Measurements from ENCODE around the gene IARS2.

IARS2 gene

DNA sequence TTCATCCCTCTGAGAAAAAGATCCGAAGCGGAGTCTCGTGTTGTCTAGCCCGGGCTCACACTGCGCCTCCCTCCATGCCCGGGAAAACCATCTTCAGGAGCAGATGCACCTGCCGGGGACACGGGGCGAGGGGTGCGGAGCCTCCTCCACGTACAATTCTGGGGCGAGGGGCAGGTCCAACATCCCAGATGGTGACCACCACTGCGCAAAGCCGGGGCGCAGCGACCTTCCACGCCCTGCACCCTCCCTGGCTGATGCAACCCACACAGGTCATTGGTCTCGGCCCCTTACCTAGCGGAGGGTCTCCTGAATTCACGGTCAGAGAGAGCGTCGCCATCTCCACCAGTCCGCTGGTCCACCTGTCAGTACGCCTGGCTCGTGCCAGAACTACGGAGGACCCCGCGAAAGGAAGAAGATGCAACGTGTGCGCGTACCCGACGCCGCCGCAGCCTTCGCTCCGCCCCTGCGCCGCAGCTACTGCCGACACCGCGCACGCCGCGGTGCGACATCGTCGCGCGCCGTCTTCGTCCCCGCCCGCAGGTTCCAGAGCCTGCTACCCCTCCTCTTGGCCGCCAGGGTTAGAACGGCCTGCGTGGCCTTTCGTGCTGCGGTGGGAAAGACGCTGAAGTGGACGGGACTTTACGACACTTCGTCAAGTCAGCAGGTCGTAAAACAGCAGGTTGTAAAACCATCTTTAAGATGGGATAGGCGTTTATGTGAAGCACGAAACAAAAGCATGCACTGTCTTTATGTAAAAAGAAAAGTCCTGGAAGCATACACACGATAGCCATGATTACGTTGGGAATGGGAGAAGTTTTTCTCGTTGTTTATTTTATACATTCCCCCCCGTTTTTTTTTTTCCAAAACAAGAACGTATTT, 47.6 kb upstream of the IARS2 start, which contains the start of gene EPRS1:
TSS of gene EPRS1 (minus strand) at position 454 of the 879 bp plus-strand sequence. CDS start at position 337, 117 bp downstream.
- no peak; the same call in 1 of the 2 replicates for TF ChIP-seq ZBTB7A (IDR thresholded peaks at IDR 0.05; ENCODE audit: low read depth)
- peak; percentile 85 for TF ChIP-seq MAX (IDR thresholded peaks at IDR 0.05)
- TF ChIP-seq FOXM1 (IDR thresholded peaks at IDR 0.05; ENCODE audit: borderline replicate concordance, low read depth), result no peak
- peak; percentile 64; the same call in 1 of the 2 replicates for TF ChIP-seq YY1 (IDR thresholded peaks at IDR 0.05; ENCODE audit: low read depth)
- peak; percentile 22 for TF ChIP-seq CEBPB (IDR thresholded peaks at IDR 0.05)
- no peak for TF ChIP-seq EP300 (IDR thresholded peaks at IDR 0.05; ENCODE audit: borderline replicate concordance)
- TF ChIP-seq CREB1 (IDR thresholded peaks at IDR 0.05; ENCODE audit: low read depth), result peak; percentile 71
- TF ChIP-seq TCF12 (IDR thresholded peaks at IDR 0.05; ENCODE audit: low read depth), result no peak; the same call in 1 of the 2 replicates
- TF ChIP-seq, protein P1, sequence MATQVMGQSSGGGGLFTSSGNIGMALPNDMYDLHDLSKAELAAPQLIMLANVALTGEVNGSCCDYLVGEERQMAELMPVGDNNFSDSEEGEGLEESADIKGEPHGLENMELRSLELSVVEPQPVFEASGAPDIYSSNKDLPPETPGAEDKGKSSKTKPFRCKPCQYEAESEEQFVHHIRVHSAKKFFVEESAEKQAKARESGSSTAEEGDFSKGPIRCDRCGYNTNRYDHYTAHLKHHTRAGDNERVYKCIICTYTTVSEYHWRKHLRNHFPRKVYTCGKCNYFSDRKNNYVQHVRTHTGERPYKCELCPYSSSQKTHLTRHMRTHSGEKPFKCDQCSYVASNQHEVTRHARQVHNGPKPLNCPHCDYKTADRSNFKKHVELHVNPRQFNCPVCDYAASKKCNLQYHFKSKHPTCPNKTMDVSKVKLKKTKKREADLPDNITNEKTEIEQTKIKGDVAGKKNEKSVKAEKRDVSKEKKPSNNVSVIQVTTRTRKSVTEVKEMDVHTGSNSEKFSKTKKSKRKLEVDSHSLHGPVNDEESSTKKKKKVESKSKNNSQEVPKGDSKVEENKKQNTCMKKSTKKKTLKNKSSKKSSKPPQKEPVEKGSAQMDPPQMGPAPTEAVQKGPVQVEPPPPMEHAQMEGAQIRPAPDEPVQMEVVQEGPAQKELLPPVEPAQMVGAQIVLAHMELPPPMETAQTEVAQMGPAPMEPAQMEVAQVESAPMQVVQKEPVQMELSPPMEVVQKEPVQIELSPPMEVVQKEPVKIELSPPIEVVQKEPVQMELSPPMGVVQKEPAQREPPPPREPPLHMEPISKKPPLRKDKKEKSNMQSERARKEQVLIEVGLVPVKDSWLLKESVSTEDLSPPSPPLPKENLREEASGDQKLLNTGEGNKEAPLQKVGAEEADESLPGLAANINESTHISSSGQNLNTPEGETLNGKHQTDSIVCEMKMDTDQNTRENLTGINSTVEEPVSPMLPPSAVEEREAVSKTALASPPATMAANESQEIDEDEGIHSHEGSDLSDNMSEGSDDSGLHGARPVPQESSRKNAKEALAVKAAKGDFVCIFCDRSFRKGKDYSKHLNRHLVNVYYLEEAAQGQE (IDR thresholded peaks at IDR 0.05; ENCODE audit: low read depth), result no peak
- peak; percentile 79 for TF ChIP-seq TAF1 (IDR thresholded peaks at IDR 0.05; ENCODE audit: low read depth)
- TF ChIP-seq, protein P2, sequence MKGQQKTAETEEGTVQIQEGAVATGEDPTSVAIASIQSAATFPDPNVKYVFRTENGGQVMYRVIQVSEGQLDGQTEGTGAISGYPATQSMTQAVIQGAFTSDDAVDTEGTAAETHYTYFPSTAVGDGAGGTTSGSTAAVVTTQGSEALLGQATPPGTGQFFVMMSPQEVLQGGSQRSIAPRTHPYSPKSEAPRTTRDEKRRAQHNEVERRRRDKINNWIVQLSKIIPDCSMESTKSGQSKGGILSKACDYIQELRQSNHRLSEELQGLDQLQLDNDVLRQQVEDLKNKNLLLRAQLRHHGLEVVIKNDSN (IDR thresholded peaks at IDR 0.05), result 0 out of 2 replicates have a peak, but pooled peaks have one; percentile 38
- peak; percentile 41; the same call in 1 of the 2 replicates for TF ChIP-seq TEAD4 (IDR thresholded peaks at IDR 0.05)
- 0 out of 2 replicates have a peak, but pooled peaks have one; percentile 7 for TF ChIP-seq EGR1 (IDR thresholded peaks at IDR 0.05)
- no peak for TF ChIP-seq NFIC (IDR thresholded peaks at IDR 0.05)
- TF ChIP-seq RAD21 (IDR thresholded peaks at IDR 0.05; ENCODE audit: low read depth), result no peak

- TF ChIP-seq TCF12 (IDR thresholded peaks at IDR 0.05; ENCODE audit: low read depth) (no peak), YY1 (IDR thresholded peaks at IDR 0.05; ENCODE audit: low read depth) (no peak), CREB1 (IDR thresholded peaks at IDR 0.05; ENCODE audit: low read depth) (no peak), TEAD4 (IDR thresholded peaks at IDR 0.05) (no peak), EP300 (IDR thresholded peaks at IDR 0.05; ENCODE audit: borderline replicate concordance) (no peak)
- TF ChIP-seq, protein P1 (IDR thresholded peaks at IDR 0.05; ENCODE audit: low read depth), result no peak
Measured at GRCh38 chr1:220056374-220056773, 37.6 kb upstream of the IARS2 start.

DNA sequence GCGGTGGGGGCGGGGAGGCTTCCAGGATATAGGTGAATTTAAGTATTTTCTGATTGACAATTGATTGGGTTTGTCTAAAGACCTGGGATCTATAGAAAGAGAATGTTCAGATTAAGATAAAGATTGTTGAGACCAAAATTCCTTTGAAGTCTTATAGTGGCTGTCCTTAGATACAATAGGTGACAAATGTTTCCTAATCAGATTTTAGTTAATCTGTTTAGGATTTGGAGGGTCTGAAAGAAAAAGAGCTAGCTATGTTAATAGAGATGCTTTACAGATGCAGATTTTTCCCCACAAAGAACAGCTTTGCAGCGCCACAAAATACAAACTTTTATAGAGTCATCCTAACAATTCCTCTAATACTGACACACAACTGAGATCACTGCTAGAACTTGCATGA, 33.1 kb upstream of the IARS2 start:
- no peak for TF ChIP-seq RAD21 (IDR thresholded peaks at IDR 0.05; ENCODE audit: low read depth)
- no peak for TF ChIP-seq CEBPB (IDR thresholded peaks at IDR 0.05)
- no peak for TF ChIP-seq EGR1 (IDR thresholded peaks at IDR 0.05)
- TF ChIP-seq YY1 (IDR thresholded peaks at IDR 0.05; ENCODE audit: low read depth), result no peak
- TF ChIP-seq EP300 (IDR thresholded peaks at IDR 0.05; ENCODE audit: borderline replicate concordance), result no peak
- TF ChIP-seq CREB1 (IDR thresholded peaks at IDR 0.05; ENCODE audit: low read depth), result no peak
- no peak for TF ChIP-seq FOXM1 (IDR thresholded peaks at IDR 0.05; ENCODE audit: borderline replicate concordance, low read depth)
- TF ChIP-seq MAX (IDR thresholded peaks at IDR 0.05), result no peak
- TF ChIP-seq, protein P1 (IDR thresholded peaks at IDR 0.05; ENCODE audit: low read depth), result no peak

DNA sequence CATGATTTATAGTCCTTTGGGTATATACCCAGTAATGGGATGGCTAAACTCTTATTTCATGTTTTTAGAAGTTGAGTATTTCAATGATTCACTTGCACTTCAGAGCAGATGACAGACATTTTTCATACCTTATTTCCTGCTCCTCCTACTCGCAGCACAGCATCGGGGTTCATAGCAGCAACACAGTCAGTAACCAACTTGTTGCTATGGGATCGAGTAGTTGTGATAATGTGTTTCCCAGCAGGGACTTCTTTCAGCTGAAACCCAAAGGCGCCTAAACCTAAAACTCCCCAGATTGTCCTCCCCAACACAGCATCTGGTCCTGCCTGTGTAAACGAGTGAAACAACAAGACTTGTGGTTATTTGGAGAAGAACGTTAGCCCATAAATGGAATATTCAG, 31.3 kb upstream of the IARS2 start:
- TF ChIP-seq TAF1 (IDR thresholded peaks at IDR 0.05; ENCODE audit: low read depth) (no peak), MAX (IDR thresholded peaks at IDR 0.05) (no peak), TCF12 (IDR thresholded peaks at IDR 0.05; ENCODE audit: low read depth) (no peak), TEAD4 (IDR thresholded peaks at IDR 0.05) (no peak), CEBPB (IDR thresholded peaks at IDR 0.05) (no peak), CREB1 (IDR thresholded peaks at IDR 0.05; ENCODE audit: low read depth) (no peak), EP300 (IDR thresholded peaks at IDR 0.05; ENCODE audit: borderline replicate concordance) (no peak), NFIC (IDR thresholded peaks at IDR 0.05) (no peak), FOXM1 (IDR thresholded peaks at IDR 0.05; ENCODE audit: borderline replicate concordance, low read depth) (no peak), YY1 (IDR thresholded peaks at IDR 0.05; ENCODE audit: low read depth) (no peak), ZBTB7A (IDR thresholded peaks at IDR 0.05; ENCODE audit: low read depth) (no peak), EGR1 (IDR thresholded peaks at IDR 0.05) (no peak), RAD21 (IDR thresholded peaks at IDR 0.05; ENCODE audit: low read depth) (no peak)
- TF ChIP-seq, protein P1 (IDR thresholded peaks at IDR 0.05; ENCODE audit: low read depth), result no peak
- TF ChIP-seq, protein P2 (IDR thresholded peaks at IDR 0.05), result no peak
